K562 (cell line): ENCODE measurements around the gene SART3. TPM values are rescaled to one million over a fixed set of nuclear protein-coding genes. Genes with fewer than 3 reads are reported as not detected.

Source experiments
- BHLHE40 ChIP-seq: IDR thresholded peaks from 2 replicates; pipeline ENCODE4 v1.6.1; 2011; ENCODE audit warnings: low read length, improper control_type of control experiment
- CCNT2 ChIP-seq: IDR thresholded peaks from 2 replicates; pipeline ENCODE4 v1.6.1; 2011; ENCODE audit warnings: borderline replicate concordance, low read depth, mild to moderate bottlenecking, moderate library complexity, mixed read lengths, low read length; ENCODE audit not compliant: insufficient read length; ENCODE audit errors: extremely low read depth
- CEBPZ ChIP-seq: fragments of 150-350 bp; IDR thresholded peaks from 2 replicates; pipeline ENCODE4 v1.6.1; 2014; ENCODE audit warnings: low read depth, mild to moderate bottlenecking, low read length, borderline replicate concordance
- CTBP1 ChIP-seq: fragments of 450-650 bp; IDR thresholded peaks from 2 replicates; pipeline ENCODE4 v1.6.1; 2016; ENCODE audit warnings: borderline replicate concordance
- FOXK2 ChIP-seq, 2 experiments: fragments of 450-650 bp; IDR thresholded peaks in 1 of 2; conservative IDR thresholded peaks in 1 of 2; 2 replicates each; pipeline ENCODE4 v1.6.1; 2016; ENCODE audit warnings: low read depth in 2 of 2, mild to moderate bottlenecking in 1 of 2
- GABPB1 ChIP-seq: sonication (generic); formaldehyde crosslinking; IDR thresholded peaks from 2 replicates; pipeline ENCODE4 v1.8.0; 2022; ENCODE audit warnings: mild to moderate bottlenecking, missing genetic modification reagents
- HDAC2 ChIP-seq: fragments of 450-650 bp; IDR thresholded peaks from 2 replicates; pipeline ENCODE4 v1.6.1; 2016; ENCODE audit warnings: mild to moderate bottlenecking
- ILK ChIP-seq: fragments of 450-650 bp; IDR thresholded peaks from 2 replicates; pipeline ENCODE4 v1.6.1; 2016; ENCODE audit warnings: missing genetic modification characterization, low read depth, mild to moderate bottlenecking, missing compliant biosample characterization, moderate library complexity, borderline replicate concordance
- KDM2B ChIP-seq: fragments of 250-450 bp; sonication (Bioruptor Pico); IDR thresholded peaks from 2 replicates; pipeline ENCODE4 v1.8.0; 2021; ENCODE audit warnings: mild to moderate bottlenecking, moderate library complexity
- KLF1 ChIP-seq: fragments of 450-650 bp; IDR thresholded peaks from 2 replicates; pipeline ENCODE4 v1.6.1; 2016; ENCODE audit warnings: missing genetic modification characterization, missing compliant biosample characterization
- MAX ChIP-seq: sonication (generic); formaldehyde crosslinking; IDR thresholded peaks from 2 replicates; pipeline ENCODE4 v1.9.0; 2022; ENCODE audit warnings: mild to moderate bottlenecking, missing genetic modification reagents
- NCOA1 ChIP-seq: fragments of 450-650 bp; IDR thresholded peaks from 2 replicates; pipeline ENCODE4 v1.6.1; 2016; ENCODE audit warnings: low read depth
- NFRKB ChIP-seq: fragments of 450-650 bp; IDR thresholded peaks from 2 replicates; pipeline ENCODE4 v1.6.1; 2016; ENCODE audit warnings: low read depth
- PHF8 ChIP-seq: fragments of 200-600 bp; sonication (generic); IDR thresholded peaks from 2 replicates; pipeline ENCODE4 v1.6.1; 2012; ENCODE audit warnings: mixed run types, mild to moderate bottlenecking, inconsistent platforms, low read length, moderate library complexity, borderline replicate concordance
- POLR2G ChIP-seq: fragments of 200-400 bp; formaldehyde crosslinking; IDR thresholded peaks from 2 replicates; pipeline ENCODE4 v1.6.1; 2017; ENCODE audit warnings: low read depth, mild to moderate bottlenecking, antibody characterized with exemption, low read length, moderate library complexity
- SUPT5H ChIP-seq: fragments of 450-650 bp; IDR thresholded peaks from 2 replicates; pipeline ENCODE4 v1.6.1; 2016
- TBL1XR1 ChIP-seq, 2 experiments: IDR thresholded peaks; 2 replicates each; pipeline ENCODE4 v1.6.1; 2012; ENCODE audit warnings: improper control_type of control experiment in 2 of 2, low read length in 2 of 2, mild to moderate bottlenecking in 1 of 2
- TCF3 ChIP-seq: sonication (generic); formaldehyde crosslinking; IDR thresholded peaks from 2 replicates; pipeline ENCODE4 v1.4.0; 2020; ENCODE audit warnings: mild to moderate bottlenecking, missing genetic modification reagents
- TRIM25 ChIP-seq: fragments of 450-650 bp; IDR thresholded peaks from 2 replicates; pipeline ENCODE4 v1.7.0; 2016; ENCODE audit warnings: borderline replicate concordance
- ZFX ChIP-seq: sonication (generic); formaldehyde crosslinking; IDR thresholded peaks from 2 replicates; pipeline ENCODE4 v1.8.0; 2022; ENCODE audit warnings: mild to moderate bottlenecking, missing genetic modification reagents, moderate library complexity
- polyA plus RNA-seq, 8 experiments: library from polyadenylated mRNA; depleted of rRNA in 4 of 8; stranded (reverse) in 5 of 8; unstranded in 3 of 8; fragments of >200 nt; fragmentation: Nextera tagmentation in 2 of 8; fragmentation: Illumina TruSeq in 1 of 8; extraction: Ambion mirVana in 2 of 8; extraction: Trizol in 1 of 8; gene quantifications; 2 replicates each; pipeline versions ENCODE4 v1.2.1 to v1.2.3, GENCODE V29; 2011 to 2014; ENCODE audit warnings: inconsistent platforms in 1 of 8, missing spikeins in 1 of 8
- total RNA-seq, 7 experiments: library from RNA; depleted of rRNA in 6 of 7; stranded (reverse); fragments of >200 nt in 6 of 7; fragmentation: Illumina TruSeq in 2 of 7; extraction: Trizol in 2 of 7; gene quantifications; 2 replicates each; pipeline versions ENCODE4 v1.2.1 to v1.2.3, GENCODE V29; 2011 to 2021; ENCODE audit warnings: low replicate concordance in 1 of 7

The SART3 gene
- total and polyA plus RNA-seq, 9 of the 15 experiments (the other 6 are each of a cell fraction or from before 2014, with no cell fraction given): 8.9 to 167 (median 56.7) TPM

GRCh38 chr12:108562348-108563135 lies 1.6 kb upstream of the SART3 start, which contains the start of gene ISCU (continued):
- TF ChIP-seq CCNT2 (peak; percentile 52), NFRKB (peak; percentile 47; the same call in 1 of the 2 replicates), KLF1 (tag) (no peak), CTBP1 (peak; percentile 50; the same call in 1 of the 2 replicates), NCOA1 (0 out of 2 replicates have a peak, but pooled peaks have one; percentile 5), ZFX (CRISPR knock-in tag) (peak; percentile 67), HDAC2 (0 out of 2 replicates have a peak, but pooled peaks have one; percentile 20), ILK (tag) (no peak), KDM2B (0 out of 2 replicates have a peak, but pooled peaks have one; percentile 19), PHF8 (peak; percentile 94), POLR2G (peak; percentile 97), TRIM25 (no peak), FOXK2 (conservative IDR thresholded peaks at IDR 0.05 in 1 of 2, IDR thresholded peaks at IDR 0.05 in 1 of 2; ENCODE audit: low read depth in 2 of 2) (0 out of 4 replicates have a peak, but pooled peaks of 1 of the 2 experiments have one; percentile 14), SUPT5H (0 out of 2 replicates have a peak, but pooled peaks have one; percentile 72), CEBPZ (no peak), GABPB1 (CRISPR knock-in tag) (peak; percentile 71), TCF3 (0 out of 2 replicates have a peak, but pooled peaks have one; percentile 12), BHLHE40 (peak; percentile 91), MAX (peak; percentile 88; the same call in 1 of the 2 replicates), TBL1XR1 (IDR thresholded peaks at IDR 0.05; ENCODE audit: low read length in 2 of 2) (peak in 1 of 2 experiments; percentile 66; a peak in 1 of 4 replicates)
